ENCODE measurements around the gene DBF4B.
"Not testable (repeated sequence)": the region's sequence is repeated elsewhere in the genome, so short reads cannot be mapped to it uniquely, and the experiment has no call there.

The DBF4B gene

DNA sequence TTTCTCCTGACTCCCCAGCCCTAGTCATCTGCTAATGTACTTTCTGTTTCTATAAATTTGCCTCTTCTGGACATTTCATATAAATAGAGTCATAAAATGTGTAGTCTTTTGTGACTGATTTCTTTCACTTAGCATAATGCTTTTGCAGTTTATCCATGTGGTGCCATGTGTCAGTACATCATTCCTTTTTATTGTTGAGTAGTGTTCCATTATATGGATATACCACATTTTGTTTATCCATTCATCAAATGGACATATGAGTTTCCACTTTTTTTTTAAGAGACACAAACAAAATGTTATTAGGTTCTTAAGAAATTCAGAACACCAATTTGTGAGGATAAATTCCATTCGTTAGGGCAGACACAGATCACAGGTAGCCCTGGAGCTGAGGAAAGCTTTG lies 11.0 kb downstream of the DBF4B start:
- no peaks in the 10 kb centered on the region for H3K27me3 ChIP-seq
- H3K36me3 ChIP-seq, result peaks cover 22% of the 10 kb centered on the region
- no peaks in the 10 kb centered on the region for H3K4me1 ChIP-seq (ENCODE audit: control insufficient read depth in 1 of 2, insufficient read depth in 1 of 2, low read depth in 1 of 2, low read length in 1 of 2)
- no peak overlapping the region for H3K27ac ChIP-seq
- no peaks in the 10 kb centered on the region for H3K9me3 ChIP-seq
- TF ChIP-seq, protein P1, sequence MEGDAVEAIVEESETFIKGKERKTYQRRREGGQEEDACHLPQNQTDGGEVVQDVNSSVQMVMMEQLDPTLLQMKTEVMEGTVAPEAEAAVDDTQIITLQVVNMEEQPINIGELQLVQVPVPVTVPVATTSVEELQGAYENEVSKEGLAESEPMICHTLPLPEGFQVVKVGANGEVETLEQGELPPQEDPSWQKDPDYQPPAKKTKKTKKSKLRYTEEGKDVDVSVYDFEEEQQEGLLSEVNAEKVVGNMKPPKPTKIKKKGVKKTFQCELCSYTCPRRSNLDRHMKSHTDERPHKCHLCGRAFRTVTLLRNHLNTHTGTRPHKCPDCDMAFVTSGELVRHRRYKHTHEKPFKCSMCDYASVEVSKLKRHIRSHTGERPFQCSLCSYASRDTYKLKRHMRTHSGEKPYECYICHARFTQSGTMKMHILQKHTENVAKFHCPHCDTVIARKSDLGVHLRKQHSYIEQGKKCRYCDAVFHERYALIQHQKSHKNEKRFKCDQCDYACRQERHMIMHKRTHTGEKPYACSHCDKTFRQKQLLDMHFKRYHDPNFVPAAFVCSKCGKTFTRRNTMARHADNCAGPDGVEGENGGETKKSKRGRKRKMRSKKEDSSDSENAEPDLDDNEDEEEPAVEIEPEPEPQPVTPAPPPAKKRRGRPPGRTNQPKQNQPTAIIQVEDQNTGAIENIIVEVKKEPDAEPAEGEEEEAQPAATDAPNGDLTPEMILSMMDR (IDR thresholded peaks at IDR 0.05), result no peak
- no peak overlapping the region for H3K4me3 ChIP-seq (ENCODE audit: low read depth in 1 of 2, low read length in 1 of 2)

DNA sequence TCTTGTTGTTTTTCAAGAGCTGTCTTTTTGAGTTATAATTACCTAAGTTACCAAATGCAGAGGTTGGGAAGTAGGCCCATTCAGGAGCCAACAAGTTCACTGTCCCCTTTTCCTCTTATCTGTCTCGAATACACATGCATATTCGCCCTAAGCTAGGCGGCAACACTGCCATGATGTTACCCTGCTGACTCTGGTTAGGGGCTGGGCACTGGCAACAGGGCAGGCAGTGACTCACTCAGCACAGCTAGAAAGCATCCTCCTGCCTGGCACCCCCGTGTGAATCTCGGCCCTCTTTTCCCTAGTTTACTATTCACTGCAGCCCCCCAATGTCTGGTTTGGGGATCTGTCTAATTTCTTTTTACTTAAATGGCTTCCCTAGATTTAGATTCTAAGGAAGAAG lies 13.8 kb downstream of the DBF4B start:
- H3K27me3 ChIP-seq, result no peaks in the 10 kb centered on the region
- H3K9me3 ChIP-seq, result no peaks in the 10 kb centered on the region
- no peaks in the 10 kb centered on the region for H3K4me1 ChIP-seq (ENCODE audit: control insufficient read depth in 1 of 2, insufficient read depth in 1 of 2, low read depth in 1 of 2, low read length in 1 of 2)
- TF ChIP-seq, protein P1 (IDR thresholded peaks at IDR 0.05), result no peak
- peaks cover 22% of the 10 kb centered on the region for H3K36me3 ChIP-seq
- H3K27ac ChIP-seq, result no peak overlapping the region
- no peak overlapping the region for H3K4me3 ChIP-seq (ENCODE audit: low read depth in 1 of 2, low read length in 1 of 2)

DNA sequence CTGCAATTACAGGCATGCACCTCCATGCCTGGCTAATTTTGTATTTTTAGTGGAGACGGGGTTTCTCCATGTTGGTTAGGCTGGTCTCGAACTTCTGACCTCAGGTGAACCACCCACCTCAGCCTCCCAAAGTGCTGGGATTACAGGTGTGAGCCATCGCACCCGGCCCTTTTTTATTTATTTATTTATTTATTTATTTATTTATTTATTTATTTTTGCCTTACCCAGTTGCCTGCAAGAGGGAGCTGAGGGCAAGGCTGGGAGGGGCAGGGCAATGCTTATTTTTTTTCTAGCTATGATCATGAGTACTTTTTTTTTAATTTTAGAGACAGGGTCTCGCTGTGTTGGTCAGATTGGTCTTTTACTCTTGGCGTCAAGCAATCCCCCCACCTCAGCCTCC lies 17.7 kb downstream of the DBF4B start:
- H3K9me3 ChIP-seq; H3K4me3 ChIP-seq (ENCODE audit: low read depth in 1 of 2, low read length in 1 of 2); H3K27ac ChIP-seq; H3K27me3 ChIP-seq; H3K4me1 ChIP-seq (ENCODE audit: control insufficient read depth in 1 of 2, insufficient read depth in 1 of 2, low read depth in 1 of 2, low read length in 1 of 2): not testable (repeated sequence)
- H3K36me3 ChIP-seq, result peaks cover 35% of the 10 kb centered on the region

DNA sequence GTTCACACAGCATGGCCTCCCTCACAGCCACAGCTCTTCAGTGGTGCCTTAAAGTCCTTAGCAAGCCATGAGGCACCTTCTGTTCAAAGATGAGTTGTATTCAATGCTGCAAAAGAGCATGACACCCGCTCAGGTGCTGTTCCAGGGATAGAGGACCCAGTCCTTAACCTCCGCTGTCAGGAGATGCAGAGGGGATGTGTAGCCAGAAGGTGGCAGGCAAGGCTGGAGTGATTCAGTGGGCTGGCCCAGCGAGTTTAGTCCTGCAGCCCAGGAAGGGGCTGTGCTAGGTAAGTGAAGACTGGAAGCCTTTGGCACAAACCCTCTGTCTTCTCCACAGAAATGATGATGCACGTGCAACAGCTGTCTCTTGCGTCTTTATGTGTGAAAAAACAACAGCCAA lies 25.3 kb downstream of the DBF4B start:
- Histone ChIP-seq H3K4me1 (ENCODE audit: control insufficient read depth in 1 of 2, insufficient read depth in 1 of 2, low read depth in 1 of 2, low read length in 1 of 2) (no peaks in the 10 kb centered on the region), H3K27me3 (no peaks in the 10 kb centered on the region), H3K4me3 (ENCODE audit: low read depth in 1 of 2, low read length in 1 of 2) (no peak overlapping the region), H3K36me3 (peaks cover 56% of the 10 kb centered on the region), H3K9me3 (no peaks in the 10 kb centered on the region), H3K27ac (no peak overlapping the region)
- TF ChIP-seq, protein P1 (IDR thresholded peaks at IDR 0.05), result no peak

DNA sequence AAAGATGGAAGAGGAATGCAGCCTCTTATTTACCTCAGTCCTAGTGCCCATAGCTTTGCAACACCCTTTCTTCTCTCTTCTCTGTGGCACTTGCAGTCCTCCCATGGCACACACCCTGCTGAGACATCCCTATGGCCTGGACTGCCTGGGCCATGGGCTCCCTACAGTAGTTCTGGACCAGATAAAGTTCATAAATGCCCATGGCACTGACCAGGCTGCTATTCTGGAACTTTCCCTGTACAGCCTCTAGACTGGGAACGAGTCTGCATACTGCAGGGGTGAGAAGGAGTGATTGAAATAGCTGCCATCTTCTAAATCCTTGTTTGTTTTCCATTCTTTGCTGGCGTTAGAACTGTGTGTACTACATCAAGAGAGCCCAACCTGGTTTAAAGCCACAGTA lies 25.8 kb downstream of the DBF4B start:
- H3K4me3 ChIP-seq (ENCODE audit: low read depth in 1 of 2, low read length in 1 of 2), result no peak overlapping the region
- H3K27me3 ChIP-seq, result no peaks in the 10 kb centered on the region
- peaks cover 56% of the 10 kb centered on the region for H3K36me3 ChIP-seq
- H3K9me3 ChIP-seq, result no peaks in the 10 kb centered on the region
- TF ChIP-seq, protein P1 (IDR thresholded peaks at IDR 0.05), result no peak
- no peaks in the 10 kb centered on the region for H3K4me1 ChIP-seq (ENCODE audit: control insufficient read depth in 1 of 2, insufficient read depth in 1 of 2, low read depth in 1 of 2, low read length in 1 of 2)
- no peak overlapping the region for H3K27ac ChIP-seq

DNA sequence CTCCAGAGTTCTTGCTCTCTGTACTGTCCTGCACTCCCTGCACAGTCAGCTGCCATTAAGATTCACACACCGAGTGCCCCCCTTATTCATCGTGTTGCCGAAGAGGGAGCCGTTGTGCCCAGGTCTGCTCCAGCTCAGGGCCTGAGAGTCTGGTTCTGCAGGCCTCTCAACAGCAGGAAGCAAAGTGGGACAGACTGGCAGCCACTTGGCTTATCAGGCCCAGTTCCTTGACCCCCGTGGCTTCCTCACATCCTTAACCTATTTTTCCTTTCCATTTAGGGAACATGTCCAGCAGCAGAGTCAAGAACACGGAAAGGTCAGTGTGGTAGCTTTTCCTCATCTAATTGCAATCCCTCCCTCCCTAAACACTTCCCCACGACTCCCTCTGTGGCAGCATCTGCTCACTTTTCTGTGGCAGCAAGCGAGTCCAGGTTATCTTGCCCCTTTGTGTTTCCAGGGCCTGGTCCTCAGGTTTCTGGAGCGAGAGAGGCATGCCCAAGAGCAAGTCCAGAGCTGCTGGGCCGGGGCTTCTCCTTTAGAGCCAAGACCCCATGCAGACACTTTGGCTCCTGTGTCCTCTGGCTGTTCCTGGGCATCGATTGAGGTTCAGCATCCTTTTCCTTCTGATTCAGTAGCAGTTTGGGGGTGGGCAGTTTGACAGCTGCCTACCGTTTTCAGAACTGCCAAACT lies 28.2 kb downstream of the DBF4B start:
- Histone ChIP-seq H3K27me3 (no peaks in the 10 kb centered on the region), H3K4me3 (ENCODE audit: low read depth in 1 of 2, low read length in 1 of 2) (no peak overlapping the region), H3K27ac (no peak overlapping the region), H3K9me3 (no peaks in the 10 kb centered on the region), H3K4me1 (ENCODE audit: control insufficient read depth in 1 of 2, insufficient read depth in 1 of 2, low read depth in 1 of 2, low read length in 1 of 2) (no peaks in the 10 kb centered on the region), H3K36me3 (peaks cover 53% of the 10 kb centered on the region)
- TF ChIP-seq, protein P1 (IDR thresholded peaks at IDR 0.05), result no peak

Measured in neutrophil (primary cell).